K562 (cell line): ENCODE measurements around the gene HMX2. TPM values are rescaled to one million over a fixed set of nuclear protein-coding genes. Genes with fewer than 3 reads are reported as not detected.
A peak's percentile ranks its signal among the peaks of the same experiment; 100 is the strongest.

Experiments
- ETV5 ChIP-seq: sonication (generic); formaldehyde crosslinking; IDR thresholded peaks from 2 replicates; pipeline ENCODE4 v1.4.0; 2020; ENCODE audit warnings: low read depth, mild to moderate bottlenecking, missing genetic modification reagents
- HDAC3 ChIP-seq: fragments of 450-650 bp; IDR thresholded peaks from 2 replicates; pipeline ENCODE4 v1.6.1; 2018; ENCODE audit warnings: borderline replicate concordance, mild to moderate bottlenecking, moderate library complexity; ENCODE audit not compliant: partially characterized antibody
- SLC30A9 ChIP-seq: fragments of 250-450 bp; sonication (Bioruptor Pico); IDR thresholded peaks from 2 replicates; pipeline ENCODE4 v1.8.0; 2022; ENCODE audit warnings: mild to moderate bottlenecking, moderate library complexity
- TAF15 ChIP-seq: fragments of 200-400 bp; formaldehyde crosslinking; IDR thresholded peaks from 2 replicates; pipeline ENCODE4 v1.6.1; 2017; ENCODE audit warnings: mild to moderate bottlenecking, low read depth, low read length, moderate library complexity
- TCFL5 ChIP-seq: fragments of 250-450 bp; sonication (Bioruptor Pico); conservative IDR thresholded peaks from 2 replicates; pipeline ENCODE4 v1.6.1; 2021; ENCODE audit warnings: mild to moderate bottlenecking, moderate library complexity, matching md5 sums
- ZNF586 ChIP-seq: fragments of 450-650 bp; formaldehyde crosslinking; conservative IDR thresholded peaks from 2 replicates; pipeline ENCODE4 v1.4.0; 2020; ENCODE audit warnings: mild to moderate bottlenecking, moderate library complexity
- polyA plus RNA-seq, 8 experiments: library from polyadenylated mRNA; depleted of rRNA in 4 of 8; stranded (reverse) in 5 of 8; unstranded in 3 of 8; fragments of >200 nt; fragmentation: Nextera tagmentation in 2 of 8; fragmentation: Illumina TruSeq in 1 of 8; extraction: Ambion mirVana in 2 of 8; extraction: Trizol in 1 of 8; gene quantifications; 2 replicates each; pipeline versions ENCODE4 v1.2.1 to v1.2.3, GENCODE V29; 2011 to 2014; ENCODE audit warnings: inconsistent platforms in 1 of 8, missing spikeins in 1 of 8
- total RNA-seq, 7 experiments: library from RNA; depleted of rRNA in 6 of 7; stranded (reverse); fragments of >200 nt in 6 of 7; fragmentation: Illumina TruSeq in 2 of 7; extraction: Trizol in 2 of 7; gene quantifications; 2 replicates each; pipeline versions ENCODE4 v1.2.1 to v1.2.3, GENCODE V29; 2011 to 2021; ENCODE audit warnings: low replicate concordance in 1 of 7
- TF ChIP-seq, protein P1 (sequence below), 3 experiments: IDR thresholded peaks in 2 of 3; conservative IDR thresholded peaks in 1 of 3; 2 replicates each; pipeline ENCODE4 v1.5.1; 2011 to 2012; ENCODE audit warnings: low read length in 3 of 3, mild to moderate bottlenecking in 3 of 3, control low read depth in 2 of 3, improper control_type of control experiment in 1 of 3, inconsistent platforms in 1 of 3, low read depth in 1 of 3, mixed read lengths in 1 of 3, moderate library complexity in 1 of 3; ENCODE audit not compliant: insufficient read depth in 2 of 3
- TF ChIP-seq, protein P2 (sequence below), 2 experiments: fragments of 450-650 bp; formaldehyde crosslinking in 1 of 2; IDR thresholded peaks; 2 replicates each; pipeline versions ENCODE4 v1.4.0 to v1.6.1; 2014 to 2020; ENCODE audit warnings: mild to moderate bottlenecking in 2 of 2, borderline replicate concordance in 1 of 2, low read depth in 1 of 2
- TF ChIP-seq, protein P3 (sequence below): fragments of 450-650 bp; formaldehyde crosslinking; IDR thresholded peaks from 2 replicates; pipeline ENCODE4 v1.4.0; 2020; ENCODE audit warnings: mild to moderate bottlenecking, moderate library complexity
- TF ChIP-seq, protein P4 (sequence below): fragments of 450-650 bp; formaldehyde crosslinking; IDR thresholded peaks from 2 replicates; pipeline ENCODE4 v1.4.0; 2020; ENCODE audit warnings: mild to moderate bottlenecking

Gene HMX2
- total and polyA plus RNA-seq, 9 of the 15 experiments (the other 6 are each of a cell fraction or from before 2014, with no cell fraction given) = 0.07 to 0.58 (median 0.09) TPM; not detected in 2

DNA sequence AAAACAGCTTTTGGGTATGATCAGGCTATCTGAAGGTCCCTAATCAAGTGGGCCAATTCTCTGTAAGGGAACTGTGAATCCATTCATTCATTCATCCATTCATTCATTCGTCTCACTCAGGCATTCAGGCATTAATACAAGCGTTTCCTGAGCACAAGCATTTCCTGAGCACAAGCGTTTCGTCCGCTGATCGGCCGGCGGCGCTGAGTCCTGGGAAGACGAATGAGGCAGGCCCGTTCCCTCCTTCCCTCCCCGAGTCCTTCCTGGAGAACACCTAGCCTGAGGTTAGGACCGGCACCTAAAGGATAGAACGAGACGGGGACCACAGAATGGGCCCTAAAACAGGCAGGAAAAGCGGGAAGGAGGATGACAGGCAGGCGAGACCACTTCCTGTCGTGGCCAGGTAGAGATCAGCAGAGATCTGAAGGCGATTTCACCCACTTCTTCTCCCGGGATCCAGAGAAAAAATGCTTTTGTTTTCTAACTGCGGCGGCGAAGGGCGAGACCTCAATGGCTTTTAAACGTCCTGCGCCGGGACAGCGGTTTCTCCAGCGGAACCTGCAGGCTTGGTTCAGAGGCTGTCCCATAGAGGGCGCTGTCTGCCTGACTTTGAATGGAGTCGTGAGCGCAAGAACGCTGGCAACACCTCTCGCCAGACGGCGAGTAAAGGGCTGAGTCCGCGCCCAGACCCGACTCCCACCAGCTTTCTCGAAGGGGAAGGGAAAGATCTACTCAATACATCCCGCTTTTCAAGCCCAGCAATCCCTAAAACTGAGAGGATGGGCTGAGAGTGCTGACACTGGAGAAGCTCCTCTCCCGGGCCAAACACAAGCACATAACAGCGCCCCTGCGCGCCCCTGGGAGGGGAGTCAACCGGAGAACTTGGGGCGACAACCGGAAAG, 15.1 kb upstream of the HMX2 start (continued):
- TF ChIP-seq, protein P1, sequence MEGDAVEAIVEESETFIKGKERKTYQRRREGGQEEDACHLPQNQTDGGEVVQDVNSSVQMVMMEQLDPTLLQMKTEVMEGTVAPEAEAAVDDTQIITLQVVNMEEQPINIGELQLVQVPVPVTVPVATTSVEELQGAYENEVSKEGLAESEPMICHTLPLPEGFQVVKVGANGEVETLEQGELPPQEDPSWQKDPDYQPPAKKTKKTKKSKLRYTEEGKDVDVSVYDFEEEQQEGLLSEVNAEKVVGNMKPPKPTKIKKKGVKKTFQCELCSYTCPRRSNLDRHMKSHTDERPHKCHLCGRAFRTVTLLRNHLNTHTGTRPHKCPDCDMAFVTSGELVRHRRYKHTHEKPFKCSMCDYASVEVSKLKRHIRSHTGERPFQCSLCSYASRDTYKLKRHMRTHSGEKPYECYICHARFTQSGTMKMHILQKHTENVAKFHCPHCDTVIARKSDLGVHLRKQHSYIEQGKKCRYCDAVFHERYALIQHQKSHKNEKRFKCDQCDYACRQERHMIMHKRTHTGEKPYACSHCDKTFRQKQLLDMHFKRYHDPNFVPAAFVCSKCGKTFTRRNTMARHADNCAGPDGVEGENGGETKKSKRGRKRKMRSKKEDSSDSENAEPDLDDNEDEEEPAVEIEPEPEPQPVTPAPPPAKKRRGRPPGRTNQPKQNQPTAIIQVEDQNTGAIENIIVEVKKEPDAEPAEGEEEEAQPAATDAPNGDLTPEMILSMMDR (IDR thresholded peaks at IDR 0.05 in 2 of 3, conservative IDR thresholded peaks at IDR 0.05 in 1 of 3; ENCODE audit: insufficient read depth in 2 of 3, low read depth in 1 of 3, low read length in 3 of 3) = peak; percentile 83 to 87 (median 85)
- TF ChIP-seq TAF15 (no peak), HDAC3 (no peak), ETV5 (no peak), SLC30A9 (no peak), ZNF586 (no peak), TCFL5 (CRISPR knock-in tag) (no peak)
- TF ChIP-seq, protein P2, sequence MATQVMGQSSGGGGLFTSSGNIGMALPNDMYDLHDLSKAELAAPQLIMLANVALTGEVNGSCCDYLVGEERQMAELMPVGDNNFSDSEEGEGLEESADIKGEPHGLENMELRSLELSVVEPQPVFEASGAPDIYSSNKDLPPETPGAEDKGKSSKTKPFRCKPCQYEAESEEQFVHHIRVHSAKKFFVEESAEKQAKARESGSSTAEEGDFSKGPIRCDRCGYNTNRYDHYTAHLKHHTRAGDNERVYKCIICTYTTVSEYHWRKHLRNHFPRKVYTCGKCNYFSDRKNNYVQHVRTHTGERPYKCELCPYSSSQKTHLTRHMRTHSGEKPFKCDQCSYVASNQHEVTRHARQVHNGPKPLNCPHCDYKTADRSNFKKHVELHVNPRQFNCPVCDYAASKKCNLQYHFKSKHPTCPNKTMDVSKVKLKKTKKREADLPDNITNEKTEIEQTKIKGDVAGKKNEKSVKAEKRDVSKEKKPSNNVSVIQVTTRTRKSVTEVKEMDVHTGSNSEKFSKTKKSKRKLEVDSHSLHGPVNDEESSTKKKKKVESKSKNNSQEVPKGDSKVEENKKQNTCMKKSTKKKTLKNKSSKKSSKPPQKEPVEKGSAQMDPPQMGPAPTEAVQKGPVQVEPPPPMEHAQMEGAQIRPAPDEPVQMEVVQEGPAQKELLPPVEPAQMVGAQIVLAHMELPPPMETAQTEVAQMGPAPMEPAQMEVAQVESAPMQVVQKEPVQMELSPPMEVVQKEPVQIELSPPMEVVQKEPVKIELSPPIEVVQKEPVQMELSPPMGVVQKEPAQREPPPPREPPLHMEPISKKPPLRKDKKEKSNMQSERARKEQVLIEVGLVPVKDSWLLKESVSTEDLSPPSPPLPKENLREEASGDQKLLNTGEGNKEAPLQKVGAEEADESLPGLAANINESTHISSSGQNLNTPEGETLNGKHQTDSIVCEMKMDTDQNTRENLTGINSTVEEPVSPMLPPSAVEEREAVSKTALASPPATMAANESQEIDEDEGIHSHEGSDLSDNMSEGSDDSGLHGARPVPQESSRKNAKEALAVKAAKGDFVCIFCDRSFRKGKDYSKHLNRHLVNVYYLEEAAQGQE (IDR thresholded peaks at IDR 0.05; ENCODE audit: borderline replicate concordance) = peak; percentile 66; the same call in 1 of the 2 replicates
- TF ChIP-seq, protein P2 (CRISPR knock-in tag; IDR thresholded peaks at IDR 0.05; ENCODE audit: low read depth) = no peak
- TF ChIP-seq, protein P3, sequence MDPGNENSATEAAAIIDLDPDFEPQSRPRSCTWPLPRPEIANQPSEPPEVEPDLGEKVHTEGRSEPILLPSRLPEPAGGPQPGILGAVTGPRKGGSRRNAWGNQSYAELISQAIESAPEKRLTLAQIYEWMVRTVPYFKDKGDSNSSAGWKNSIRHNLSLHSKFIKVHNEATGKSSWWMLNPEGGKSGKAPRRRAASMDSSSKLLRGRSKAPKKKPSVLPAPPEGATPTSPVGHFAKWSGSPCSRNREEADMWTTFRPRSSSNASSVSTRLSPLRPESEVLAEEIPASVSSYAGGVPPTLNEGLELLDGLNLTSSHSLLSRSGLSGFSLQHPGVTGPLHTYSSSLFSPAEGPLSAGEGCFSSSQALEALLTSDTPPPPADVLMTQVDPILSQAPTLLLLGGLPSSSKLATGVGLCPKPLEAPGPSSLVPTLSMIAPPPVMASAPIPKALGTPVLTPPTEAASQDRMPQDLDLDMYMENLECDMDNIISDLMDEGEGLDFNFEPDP (CRISPR knock-in tag) = no peak
- TF ChIP-seq, protein P4, sequence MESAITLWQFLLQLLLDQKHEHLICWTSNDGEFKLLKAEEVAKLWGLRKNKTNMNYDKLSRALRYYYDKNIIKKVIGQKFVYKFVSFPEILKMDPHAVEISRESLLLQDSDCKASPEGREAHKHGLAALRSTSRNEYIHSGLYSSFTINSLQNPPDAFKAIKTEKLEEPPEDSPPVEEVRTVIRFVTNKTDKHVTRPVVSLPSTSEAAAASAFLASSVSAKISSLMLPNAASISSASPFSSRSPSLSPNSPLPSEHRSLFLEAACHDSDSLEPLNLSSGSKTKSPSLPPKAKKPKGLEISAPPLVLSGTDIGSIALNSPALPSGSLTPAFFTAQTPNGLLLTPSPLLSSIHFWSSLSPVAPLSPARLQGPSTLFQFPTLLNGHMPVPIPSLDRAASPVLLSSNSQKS (CRISPR knock-in tag) = no peak
